Measurements from ENCODE around the gene DCX. TPM values are rescaled to one million over a fixed set of nuclear protein-coding genes. Genes with fewer than 3 reads are reported as not detected.

The DCX gene
- total RNA-seq, 1 donor from 2014 or later, result not detected

DNA sequence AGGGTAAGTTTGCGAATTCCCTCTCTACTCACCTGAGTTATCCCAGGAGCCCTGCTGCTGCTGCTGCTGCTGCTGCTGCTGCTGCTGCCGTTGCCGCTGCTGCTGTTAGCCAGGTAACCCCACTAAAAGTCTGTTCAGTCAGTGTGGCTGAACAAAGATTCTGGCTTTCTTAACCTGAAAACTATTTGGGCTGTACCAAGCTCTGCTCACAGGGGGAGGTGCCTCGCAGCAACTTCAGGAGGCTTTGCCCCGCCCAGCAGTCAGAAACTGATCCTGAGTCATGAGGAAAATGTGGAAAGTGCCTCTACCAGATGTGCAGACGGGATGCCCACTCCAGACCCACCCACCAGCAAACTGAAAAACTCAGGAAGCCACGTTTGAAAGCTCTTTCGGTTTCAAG lies 141.7 kb downstream of the DCX start, which contains the start of gene CAPN6:
CAPN6 (minus strand) TSS at position 145 of the 400 bp plus-strand sequence. CDS start 6,547 bp downstream, outside the sequence.
- H3K4me3 ChIP-seq (ENCODE audit: low read depth, low read length), result no peak within 1 kb of the TSS
- H3K36me3 ChIP-seq (ENCODE audit: control insufficient read depth, insufficient read depth, low read length), result no peaks in the 10 kb centered on the region
- DNase-seq (ENCODE audit: low read depth) (peak; percentile 54), FAIRE-seq (no peak)
- no peaks in the 10 kb centered on the region for H3K27me3 ChIP-seq (ENCODE audit: control insufficient read depth, insufficient read depth, low read length)
- no peak for TF ChIP-seq CTCF (IDR thresholded peaks at IDR 0.05; ENCODE audit: insufficient read depth, low read length, severe bottlenecking)

GRCh38 chrX:111268506-111268905 lies 143.5 kb downstream of the DCX start:
- Histone ChIP-seq H3K36me3 (ENCODE audit: control insufficient read depth, insufficient read depth, low read length) (no peaks in the 10 kb centered on the region), H3K27me3 (ENCODE audit: control insufficient read depth, insufficient read depth, low read length) (no peaks in the 10 kb centered on the region), H3K4me3 (ENCODE audit: low read depth, low read length) (no peak overlapping the region)
- DNase-seq (ENCODE audit: low read depth), result no peak
- no peak for TF ChIP-seq CTCF (IDR thresholded peaks at IDR 0.05; ENCODE audit: insufficient read depth, low read length, severe bottlenecking)
- no peak for FAIRE-seq

DNA sequence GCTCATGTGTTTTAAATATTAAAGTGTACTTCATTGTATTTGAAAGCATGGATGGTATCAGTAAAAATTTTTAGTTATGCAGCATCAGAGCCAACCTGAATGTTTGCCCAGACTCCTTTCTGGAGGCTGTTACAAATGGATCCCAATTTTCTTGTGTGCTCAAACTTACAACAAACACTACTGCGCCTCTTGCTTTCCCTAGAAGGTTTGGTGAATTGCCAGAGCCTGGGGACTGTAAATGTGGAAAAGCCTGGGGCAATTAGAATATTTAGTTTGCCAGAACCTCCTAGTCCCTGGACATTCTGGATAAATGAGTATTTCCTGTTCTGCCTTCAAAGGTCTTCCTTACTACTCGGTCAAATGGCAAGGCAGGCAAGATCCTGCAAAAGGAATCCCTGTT lies 146.5 kb downstream of the DCX start:
- no peaks in the 10 kb centered on the region for H3K36me3 ChIP-seq (ENCODE audit: control insufficient read depth, insufficient read depth, low read length)
- no peaks in the 10 kb centered on the region for H3K27me3 ChIP-seq (ENCODE audit: control insufficient read depth, insufficient read depth, low read length)
- H3K4me3 ChIP-seq (ENCODE audit: low read depth, low read length), result no peak overlapping the region
- no peak for DNase-seq (ENCODE audit: low read depth)
- FAIRE-seq, result no peak
- no peak for TF ChIP-seq CTCF (IDR thresholded peaks at IDR 0.05; ENCODE audit: insufficient read depth, low read length, severe bottlenecking)

- Histone ChIP-seq H3K27me3 (ENCODE audit: control insufficient read depth, insufficient read depth, low read length) (no peaks in the 10 kb centered on the region), H3K4me3 (ENCODE audit: low read depth, low read length) (no peak overlapping the region), H3K36me3 (ENCODE audit: control insufficient read depth, insufficient read depth, low read length) (no peaks in the 10 kb centered on the region)
- no peak for TF ChIP-seq CTCF (IDR thresholded peaks at IDR 0.05; ENCODE audit: insufficient read depth, low read length, severe bottlenecking)
- DNase-seq (ENCODE audit: low read depth) (no peak), FAIRE-seq (no peak)
These were observed 147.6 kb downstream of the DCX start for GRCh38 chrX:111264385-111264784.

- FAIRE-seq, result no peak
- no peak for TF ChIP-seq CTCF (IDR thresholded peaks at IDR 0.05; ENCODE audit: insufficient read depth, low read length, severe bottlenecking)
- Histone ChIP-seq H3K27me3 (ENCODE audit: control insufficient read depth, insufficient read depth, low read length) (no peaks in the 10 kb centered on the region), H3K36me3 (ENCODE audit: control insufficient read depth, insufficient read depth, low read length) (no peaks in the 10 kb centered on the region), H3K4me3 (ENCODE audit: low read depth, low read length) (no peak overlapping the region)
- no peak for DNase-seq (ENCODE audit: low read depth)
These were observed 149.9 kb downstream of the DCX start for GRCh38 chrX:111262086-111262485.

DNA sequence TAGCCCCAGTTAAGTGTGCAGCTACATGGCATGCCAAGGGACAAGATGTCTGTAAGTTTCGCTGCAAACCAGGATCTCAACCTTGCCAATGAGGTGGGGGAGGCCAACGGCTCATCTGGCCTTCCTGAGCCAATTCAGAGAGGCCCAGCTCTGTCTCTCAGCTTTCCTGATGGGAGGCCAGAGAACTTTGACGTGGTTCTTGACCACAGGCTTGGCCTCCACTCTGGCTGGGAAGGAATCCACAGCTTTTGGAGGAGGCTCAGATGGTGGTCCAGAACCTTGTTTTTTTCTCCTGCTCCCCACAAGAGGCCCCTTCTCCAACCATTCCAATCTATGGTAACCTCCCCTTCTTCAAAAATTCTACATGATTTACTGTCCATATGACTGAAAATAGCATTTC lies 151.5 kb downstream of the DCX start:
- DNase-seq (ENCODE audit: low read depth) (no peak), FAIRE-seq (no peak)
- Histone ChIP-seq H3K27me3 (ENCODE audit: control insufficient read depth, insufficient read depth, low read length) (no peaks in the 10 kb centered on the region), H3K4me3 (ENCODE audit: low read depth, low read length) (no peak overlapping the region), H3K36me3 (ENCODE audit: control insufficient read depth, insufficient read depth, low read length) (no peaks in the 10 kb centered on the region)
- no peak for TF ChIP-seq CTCF (IDR thresholded peaks at IDR 0.05; ENCODE audit: insufficient read depth, low read length, severe bottlenecking)
